Astrocyte (in vitro differentiated cells and primary cell): ENCODE results near the gene DIAPH3. TPM values are rescaled to one million over a fixed set of nuclear protein-coding genes. Genes with fewer than 3 reads are reported as not detected.

Experiments
- DNase-seq: peaks from one replicate; pipeline ENCODE4 v3.0.0-alpha.2; 2010; ENCODE audit warnings: low read depth
- FAIRE-seq: peaks from 2 replicates; lab custom pipeline; 2011; peaks lifted over from hg19 to GRCh38; lab: Jason Lieb, UNC
- H2AFZ ChIP-seq: 2 replicates; pipeline ENCODE4 v1.6.0; 2012; ENCODE audit warnings: low read depth, low read length, inconsistent platforms
- H3K27ac ChIP-seq: 2 replicates; pipeline ENCODE4 v1.5.1; 2011; ENCODE audit warnings: low read depth, low read length, inconsistent platforms
- H3K27me3 ChIP-seq: 2 replicates; pipeline ENCODE4 v1.6.0; 2011; ENCODE audit warnings: low read length, inconsistent platforms; ENCODE audit not compliant: insufficient read depth
- H3K36me3 ChIP-seq: 2 replicates; pipeline ENCODE4 v1.5.1; 2011; ENCODE audit warnings: low read length, inconsistent platforms; ENCODE audit not compliant: insufficient read depth
- H3K4me1 ChIP-seq: 2 replicates; pipeline ENCODE4 v1.5.1; 2011; ENCODE audit warnings: low read length, inconsistent platforms; ENCODE audit not compliant: insufficient read depth
- H3K4me2 ChIP-seq: 2 replicates; pipeline ENCODE4 v1.6.0; 2012; ENCODE audit warnings: low read length, inconsistent platforms
- H3K4me3 ChIP-seq: 2 replicates; pipeline ENCODE4 v1.5.1; 2011; ENCODE audit warnings: low read depth, mild to moderate bottlenecking, low read length, inconsistent platforms; ENCODE audit not compliant: insufficient read depth
- H3K79me2 ChIP-seq: 2 replicates; pipeline ENCODE4 v1.6.0; 2012; ENCODE audit warnings: mild to moderate bottlenecking, low read length, inconsistent platforms; ENCODE audit not compliant: insufficient read depth
- H3K9ac ChIP-seq: 2 replicates; pipeline ENCODE4 v1.6.0; 2012; ENCODE audit warnings: mild to moderate bottlenecking, low read length, inconsistent platforms
- H3K9me3 ChIP-seq: 2 replicates; pipeline ENCODE4 v1.5.1; 2012; ENCODE audit warnings: low read depth, mild to moderate bottlenecking, low read length, inconsistent platforms; ENCODE audit not compliant: insufficient read depth
- H4K20me1 ChIP-seq: 2 replicates; pipeline ENCODE4 v1.6.0; 2012; ENCODE audit warnings: low read length, inconsistent platforms; ENCODE audit not compliant: insufficient read depth
- H3K27ac Mint-ChIP-seq: one replicate; pipeline ENCODE4 v1.8.0; 2021; ENCODE audit warnings: mild to moderate bottlenecking, mixed read lengths; ENCODE audit not compliant: unreplicated experiment
- H3K27me3 Mint-ChIP-seq: one replicate; pipeline ENCODE4 v1.8.0; 2021; ENCODE audit warnings: low read depth, mixed read lengths; ENCODE audit not compliant: unreplicated experiment
- H3K36me3 Mint-ChIP-seq: one replicate; pipeline ENCODE4 v1.8.0; 2021; ENCODE audit warnings: low read depth, mixed read lengths; ENCODE audit not compliant: unreplicated experiment
- H3K4me1 Mint-ChIP-seq: one replicate; pipeline ENCODE4 v1.8.0; 2021; ENCODE audit warnings: low read depth, mixed read lengths; ENCODE audit not compliant: unreplicated experiment
- H3K4me3 Mint-ChIP-seq: one replicate; pipeline ENCODE4 v1.8.0; 2021; ENCODE audit warnings: mild to moderate bottlenecking, moderate library complexity, mixed read lengths; ENCODE audit not compliant: unreplicated experiment
- H3K9me3 Mint-ChIP-seq: one replicate; pipeline ENCODE4 v1.8.0; 2021; ENCODE audit warnings: mild to moderate bottlenecking, mixed read lengths; ENCODE audit not compliant: unreplicated experiment
- EZH2 ChIP-seq: IDR thresholded peaks from 2 replicates; pipeline ENCODE4 v1.6.1; 2012; ENCODE audit warnings: mild to moderate bottlenecking, low read length, inconsistent platforms; ENCODE audit not compliant: insufficient read depth
- total RNA-seq: library from RNA; stranded (reverse); gene quantifications from 2 replicates; pipeline ENCODE4 v1.2.1, GENCODE V29; 2021
- TF ChIP-seq, protein P1 (sequence below): IDR thresholded peaks from 2 replicates; pipeline ENCODE4 v1.5.1; 2011; ENCODE audit warnings: low read depth, mild to moderate bottlenecking, inconsistent platforms, low read length, moderate library complexity; ENCODE audit not compliant: insufficient read depth

DIAPH3 gene
- total RNA-seq, 1 donor from 2014 or later: 19.0 TPM

GRCh38 chr13:60109285-60109684 lies 54.4 kb downstream of the DIAPH3 start:
- H3K4me3 ChIP-seq: no peak overlapping the region
- H3K27ac ChIP-seq: no peak overlapping the region
- no peaks in the 10 kb centered on the region for H3K9me3 Mint-ChIP-seq
- no peak overlapping the region for H2AFZ ChIP-seq
- H3K9me3 ChIP-seq: no peaks in the 10 kb centered on the region
- H3K9ac ChIP-seq: no peak overlapping the region
- peaks cover 4% of the 10 kb centered on the region for H3K36me3 Mint-ChIP-seq
- no peaks in the 10 kb centered on the region for H3K27me3 Mint-ChIP-seq
- no peak overlapping the region for H3K27ac Mint-ChIP-seq
- peaks cover 12% of the 10 kb centered on the region for H3K4me1 Mint-ChIP-seq
- no peak overlapping the region for H3K4me2 ChIP-seq
- DNase-seq: no peak
- no peaks in the 10 kb centered on the region for H3K27me3 ChIP-seq
- H4K20me1 ChIP-seq: no peaks in the 10 kb centered on the region
- H3K36me3 ChIP-seq: peaks cover 5% of the 10 kb centered on the region
- no peak for FAIRE-seq
- H3K4me3 Mint-ChIP-seq: no peak overlapping the region
- H3K79me2 ChIP-seq: peaks cover 71% of the 10 kb centered on the region
- peaks cover 22% of the 10 kb centered on the region for H3K4me1 ChIP-seq
- no peak for TF ChIP-seq EZH2
- TF ChIP-seq, protein P1, sequence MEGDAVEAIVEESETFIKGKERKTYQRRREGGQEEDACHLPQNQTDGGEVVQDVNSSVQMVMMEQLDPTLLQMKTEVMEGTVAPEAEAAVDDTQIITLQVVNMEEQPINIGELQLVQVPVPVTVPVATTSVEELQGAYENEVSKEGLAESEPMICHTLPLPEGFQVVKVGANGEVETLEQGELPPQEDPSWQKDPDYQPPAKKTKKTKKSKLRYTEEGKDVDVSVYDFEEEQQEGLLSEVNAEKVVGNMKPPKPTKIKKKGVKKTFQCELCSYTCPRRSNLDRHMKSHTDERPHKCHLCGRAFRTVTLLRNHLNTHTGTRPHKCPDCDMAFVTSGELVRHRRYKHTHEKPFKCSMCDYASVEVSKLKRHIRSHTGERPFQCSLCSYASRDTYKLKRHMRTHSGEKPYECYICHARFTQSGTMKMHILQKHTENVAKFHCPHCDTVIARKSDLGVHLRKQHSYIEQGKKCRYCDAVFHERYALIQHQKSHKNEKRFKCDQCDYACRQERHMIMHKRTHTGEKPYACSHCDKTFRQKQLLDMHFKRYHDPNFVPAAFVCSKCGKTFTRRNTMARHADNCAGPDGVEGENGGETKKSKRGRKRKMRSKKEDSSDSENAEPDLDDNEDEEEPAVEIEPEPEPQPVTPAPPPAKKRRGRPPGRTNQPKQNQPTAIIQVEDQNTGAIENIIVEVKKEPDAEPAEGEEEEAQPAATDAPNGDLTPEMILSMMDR: no peak

GRCh38 chr13:60108589-60108988 lies 55.1 kb downstream of the DIAPH3 start:
- H3K4me1 Mint-ChIP-seq: peaks cover 12% of the 10 kb centered on the region
- H3K4me3 Mint-ChIP-seq: no peak overlapping the region
- H3K4me2 ChIP-seq: no peak overlapping the region
- no peaks in the 10 kb centered on the region for H3K9me3 Mint-ChIP-seq
- H3K27me3 ChIP-seq: no peaks in the 10 kb centered on the region
- peaks cover 71% of the 10 kb centered on the region for H3K79me2 ChIP-seq
- peaks cover 5% of the 10 kb centered on the region for H3K36me3 ChIP-seq
- FAIRE-seq (peak; percentile 26), DNase-seq (no peak)
- no peak overlapping the region for H3K4me3 ChIP-seq
- H2AFZ ChIP-seq: no peak overlapping the region
- no peaks in the 10 kb centered on the region for H3K9me3 ChIP-seq
- H3K27ac ChIP-seq: no peak overlapping the region
- TF ChIP-seq, protein P1: no peak
- TF ChIP-seq EZH2: no peak
- peaks cover 22% of the 10 kb centered on the region for H3K4me1 ChIP-seq
- H3K36me3 Mint-ChIP-seq: peaks cover 4% of the 10 kb centered on the region
- no peaks in the 10 kb centered on the region for H4K20me1 ChIP-seq
- no peak overlapping the region for H3K27ac Mint-ChIP-seq
- H3K9ac ChIP-seq: no peak overlapping the region
- H3K27me3 Mint-ChIP-seq: no peaks in the 10 kb centered on the region

DNA sequence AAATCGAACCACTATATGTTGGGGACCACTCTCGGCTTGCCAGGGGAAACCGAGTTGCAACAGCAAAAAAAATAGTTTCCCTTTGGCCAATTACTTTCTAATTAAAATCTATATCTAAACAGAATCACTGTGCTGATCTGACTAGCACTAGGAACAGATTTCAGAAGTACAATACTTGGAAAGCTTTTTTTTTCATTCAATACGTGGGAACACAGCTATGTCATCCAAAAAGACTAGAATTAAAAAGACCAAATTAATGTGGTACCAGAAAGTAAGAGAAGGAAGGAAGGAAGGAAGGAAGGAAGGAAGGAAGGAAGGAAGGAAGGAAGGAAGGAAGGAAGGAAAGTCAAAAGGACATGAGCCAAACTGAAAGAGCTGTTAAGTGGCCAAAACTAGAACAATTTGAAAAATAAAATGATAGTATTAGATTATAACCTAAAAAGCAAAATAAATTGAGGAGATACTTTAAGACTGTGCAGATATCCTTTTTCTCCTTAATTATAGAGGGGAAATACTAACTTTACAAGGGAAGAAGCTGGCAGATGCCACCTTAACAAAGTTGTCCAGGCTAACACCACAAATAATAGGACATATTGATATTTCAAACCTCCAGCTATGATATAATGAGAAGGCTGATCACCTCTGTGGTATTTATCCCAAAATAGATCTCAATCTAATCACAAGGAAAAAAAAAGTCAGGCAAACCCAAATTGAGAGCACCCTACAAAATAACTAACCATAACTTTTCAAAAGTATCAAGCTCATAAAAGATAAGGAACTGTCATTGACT lies 63.9 kb downstream of the DIAPH3 start:
- H3K4me3 ChIP-seq: no peak overlapping the region
- no peak overlapping the region for H3K9ac ChIP-seq
- no peak overlapping the region for H3K4me2 ChIP-seq
- H3K27me3 Mint-ChIP-seq: no peaks in the 10 kb centered on the region
- DNase-seq (no peak), FAIRE-seq (no peak)
- H3K9me3 Mint-ChIP-seq: no peaks in the 10 kb centered on the region
- no peak overlapping the region for H3K4me3 Mint-ChIP-seq
- no peaks in the 10 kb centered on the region for H3K27me3 ChIP-seq
- no peak overlapping the region for H3K27ac ChIP-seq
- no peak overlapping the region for H3K27ac Mint-ChIP-seq
- H3K36me3 ChIP-seq: no peaks in the 10 kb centered on the region
- TF ChIP-seq EZH2: no peak
- TF ChIP-seq, protein P1: no peak
- H2AFZ ChIP-seq: no peak overlapping the region
- no peaks in the 10 kb centered on the region for H3K9me3 ChIP-seq
- peaks cover 93% of the 10 kb centered on the region for H3K79me2 ChIP-seq
- H3K4me1 Mint-ChIP-seq: peaks cover 2% of the 10 kb centered on the region
- H3K4me1 ChIP-seq: no peaks in the 10 kb centered on the region
- H4K20me1 ChIP-seq: no peaks in the 10 kb centered on the region
- H3K36me3 Mint-ChIP-seq: peaks cover 3% of the 10 kb centered on the region
